Measurements from ENCODE around the gene ACOX2. TPM values are rescaled to one million over a fixed set of nuclear protein-coding genes. Genes with fewer than 3 reads are reported as not detected.
A peak's percentile ranks its signal among the peaks of the same experiment; 100 is the strongest.

The ACOX2 gene
- total and polyA plus RNA-seq, 2 of the 13 experiments (the other 11 are each of a cell fraction or from before 2014, with no cell fraction given): 42.6 to 98.5 TPM

DNA sequence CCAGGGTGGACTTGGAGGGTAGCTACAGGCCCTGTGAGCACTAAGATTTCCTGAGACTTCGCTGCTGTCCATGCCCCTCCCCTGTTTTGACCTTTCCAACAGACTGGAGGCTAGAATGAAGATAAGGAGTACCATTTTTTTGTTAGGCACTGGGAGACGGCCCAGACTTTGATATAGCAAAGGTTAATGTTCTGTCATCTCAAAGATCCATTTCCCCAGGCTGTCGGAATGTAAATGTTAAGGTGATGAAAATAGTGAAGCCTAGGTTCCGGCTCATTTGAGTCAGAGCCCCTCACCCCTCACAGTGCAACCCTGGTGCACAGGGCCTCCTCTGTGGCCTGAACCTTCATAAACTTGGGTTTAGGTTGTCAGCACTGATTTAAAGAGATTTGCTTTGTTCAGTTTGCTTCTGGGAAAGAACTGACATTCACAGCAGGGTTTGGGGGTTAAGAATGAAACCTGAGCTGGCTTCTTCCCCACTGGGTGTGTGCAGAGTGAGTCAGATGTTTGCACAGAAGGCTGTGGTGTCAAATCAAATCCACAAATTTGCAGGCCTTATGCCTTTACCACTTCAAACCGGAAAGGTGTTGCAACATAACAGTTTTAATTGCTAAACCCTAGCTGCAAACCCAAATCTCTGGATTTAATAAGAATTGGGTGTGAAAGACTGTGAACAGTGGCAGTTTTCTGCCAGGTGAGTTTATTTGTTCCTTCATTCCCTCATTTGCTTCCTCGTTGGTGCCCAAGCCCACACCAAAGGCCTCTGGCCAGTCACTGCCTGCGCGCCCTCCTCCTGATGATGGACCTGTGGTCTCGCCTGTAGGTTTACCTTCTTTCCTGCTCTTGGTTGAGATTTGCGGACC is 65.7 kb downstream of the ACOX2 start (continued):
- TF ChIP-seq NFE2 (CRISPR knock-in tag; IDR thresholded peaks at IDR 0.05) (0 out of 2 replicates have a peak, but pooled peaks have one; percentile 5), HES4 (CRISPR knock-in tag; IDR thresholded peaks at IDR 0.05; ENCODE audit: borderline replicate concordance) (no peak), ZNF746 (CRISPR knock-in tag; IDR thresholded peaks at IDR 0.05) (peak; percentile 80), ZC3H13 (CRISPR knock-in tag; IDR thresholded peaks at IDR 0.05) (no peak), ZMYM3 (CRISPR knock-in tag; IDR thresholded peaks at IDR 0.05) (peak; percentile 38), SYNCRIP (IDR thresholded peaks at IDR 0.05; ENCODE audit: insufficient read depth, low read depth, low read length) (no peak), ZNF317 (CRISPR knock-in tag; IDR thresholded peaks at IDR 0.05) (0 out of 2 replicates have a peak, but pooled peaks have one; percentile 24), ZNF430 (CRISPR knock-in tag; IDR thresholded peaks at IDR 0.05) (peak; percentile 54), MTA1 (CRISPR knock-in tag; IDR thresholded peaks at IDR 0.05; ENCODE audit: borderline replicate concordance) (peak; percentile 28; the same call in 1 of the 2 replicates), POLR2AphosphoS5 (IDR thresholded peaks at IDR 0.05; ENCODE audit: low read depth, low read length) (peak; percentile 67), SOX13 (IDR thresholded peaks at IDR 0.05) (peak; percentile 86), SOX13 (CRISPR knock-in tag; conservative IDR thresholded peaks at IDR 0.05 in 1 of 2, IDR thresholded peaks at IDR 0.05 in 1 of 2) (peak in 1 of 2 experiments; percentile 92; a peak in 2 of 4 replicates), NCOA2 (CRISPR knock-in tag; IDR thresholded peaks at IDR 0.05) (peak; percentile 92), MAFF (IDR thresholded peaks at IDR 0.05; ENCODE audit: low read depth, low read length) (0 out of 2 replicates have a peak, but pooled peaks have one; percentile 21), CREB1 (IDR thresholded peaks at IDR 0.05) (0 out of 2 replicates have a peak, but pooled peaks have one; percentile 2), CREB1 (CRISPR knock-in tag; IDR thresholded peaks at IDR 0.05) (peak; percentile 69), ZNF224 (CRISPR knock-in tag; IDR thresholded peaks at IDR 0.05) (peak; percentile 84; the same call in 1 of the 2 replicates)
- TF ChIP-seq, protein P1, sequence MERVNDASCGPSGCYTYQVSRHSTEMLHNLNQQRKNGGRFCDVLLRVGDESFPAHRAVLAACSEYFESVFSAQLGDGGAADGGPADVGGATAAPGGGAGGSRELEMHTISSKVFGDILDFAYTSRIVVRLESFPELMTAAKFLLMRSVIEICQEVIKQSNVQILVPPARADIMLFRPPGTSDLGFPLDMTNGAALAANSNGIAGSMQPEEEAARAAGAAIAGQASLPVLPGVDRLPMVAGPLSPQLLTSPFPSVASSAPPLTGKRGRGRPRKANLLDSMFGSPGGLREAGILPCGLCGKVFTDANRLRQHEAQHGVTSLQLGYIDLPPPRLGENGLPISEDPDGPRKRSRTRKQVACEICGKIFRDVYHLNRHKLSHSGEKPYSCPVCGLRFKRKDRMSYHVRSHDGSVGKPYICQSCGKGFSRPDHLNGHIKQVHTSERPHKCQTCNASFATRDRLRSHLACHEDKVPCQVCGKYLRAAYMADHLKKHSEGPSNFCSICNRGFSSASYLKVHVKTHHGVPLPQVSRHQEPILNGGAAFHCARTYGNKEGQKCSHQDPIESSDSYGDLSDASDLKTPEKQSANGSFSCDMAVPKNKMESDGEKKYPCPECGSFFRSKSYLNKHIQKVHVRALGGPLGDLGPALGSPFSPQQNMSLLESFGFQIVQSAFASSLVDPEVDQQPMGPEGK (CRISPR knock-in tag; IDR thresholded peaks at IDR 0.05): peak; percentile 53; the same call in 1 of the 2 replicates
- TF ChIP-seq, protein P2, sequence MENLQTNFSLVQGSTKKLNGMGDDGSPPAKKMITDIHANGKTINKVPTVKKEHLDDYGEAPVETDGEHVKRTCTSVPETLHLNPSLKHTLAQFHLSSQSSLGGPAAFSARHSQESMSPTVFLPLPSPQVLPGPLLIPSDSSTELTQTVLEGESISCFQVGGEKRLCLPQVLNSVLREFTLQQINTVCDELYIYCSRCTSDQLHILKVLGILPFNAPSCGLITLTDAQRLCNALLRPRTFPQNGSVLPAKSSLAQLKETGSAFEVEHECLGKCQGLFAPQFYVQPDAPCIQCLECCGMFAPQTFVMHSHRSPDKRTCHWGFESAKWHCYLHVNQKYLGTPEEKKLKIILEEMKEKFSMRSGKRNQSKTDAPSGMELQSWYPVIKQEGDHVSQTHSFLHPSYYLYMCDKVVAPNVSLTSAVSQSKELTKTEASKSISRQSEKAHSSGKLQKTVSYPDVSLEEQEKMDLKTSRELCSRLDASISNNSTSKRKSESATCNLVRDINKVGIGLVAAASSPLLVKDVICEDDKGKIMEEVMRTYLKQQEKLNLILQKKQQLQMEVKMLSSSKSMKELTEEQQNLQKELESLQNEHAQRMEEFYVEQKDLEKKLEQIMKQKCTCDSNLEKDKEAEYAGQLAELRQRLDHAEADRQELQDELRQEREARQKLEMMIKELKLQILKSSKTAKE (CRISPR knock-in tag; IDR thresholded peaks at IDR 0.05; ENCODE audit: borderline replicate concordance): peak; percentile 67; the same call in 1 of the 2 replicates
- TF ChIP-seq, protein P3, sequence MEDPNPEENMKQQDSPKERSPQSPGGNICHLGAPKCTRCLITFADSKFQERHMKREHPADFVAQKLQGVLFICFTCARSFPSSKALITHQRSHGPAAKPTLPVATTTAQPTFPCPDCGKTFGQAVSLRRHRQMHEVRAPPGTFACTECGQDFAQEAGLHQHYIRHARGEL (CRISPR knock-in tag; IDR thresholded peaks at IDR 0.05): no peak
- TF ChIP-seq, protein P4, sequence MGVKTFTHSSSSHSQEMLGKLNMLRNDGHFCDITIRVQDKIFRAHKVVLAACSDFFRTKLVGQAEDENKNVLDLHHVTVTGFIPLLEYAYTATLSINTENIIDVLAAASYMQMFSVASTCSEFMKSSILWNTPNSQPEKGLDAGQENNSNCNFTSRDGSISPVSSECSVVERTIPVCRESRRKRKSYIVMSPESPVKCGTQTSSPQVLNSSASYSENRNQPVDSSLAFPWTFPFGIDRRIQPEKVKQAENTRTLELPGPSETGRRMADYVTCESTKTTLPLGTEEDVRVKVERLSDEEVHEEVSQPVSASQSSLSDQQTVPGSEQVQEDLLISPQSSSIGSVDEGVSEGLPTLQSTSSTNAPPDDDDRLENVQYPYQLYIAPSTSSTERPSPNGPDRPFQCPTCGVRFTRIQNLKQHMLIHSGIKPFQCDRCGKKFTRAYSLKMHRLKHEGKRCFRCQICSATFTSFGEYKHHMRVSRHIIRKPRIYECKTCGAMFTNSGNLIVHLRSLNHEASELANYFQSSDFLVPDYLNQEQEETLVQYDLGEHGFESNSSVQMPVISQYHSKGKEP (CRISPR knock-in tag; IDR thresholded peaks at IDR 0.05): no peak
- TF ChIP-seq, protein P5, sequence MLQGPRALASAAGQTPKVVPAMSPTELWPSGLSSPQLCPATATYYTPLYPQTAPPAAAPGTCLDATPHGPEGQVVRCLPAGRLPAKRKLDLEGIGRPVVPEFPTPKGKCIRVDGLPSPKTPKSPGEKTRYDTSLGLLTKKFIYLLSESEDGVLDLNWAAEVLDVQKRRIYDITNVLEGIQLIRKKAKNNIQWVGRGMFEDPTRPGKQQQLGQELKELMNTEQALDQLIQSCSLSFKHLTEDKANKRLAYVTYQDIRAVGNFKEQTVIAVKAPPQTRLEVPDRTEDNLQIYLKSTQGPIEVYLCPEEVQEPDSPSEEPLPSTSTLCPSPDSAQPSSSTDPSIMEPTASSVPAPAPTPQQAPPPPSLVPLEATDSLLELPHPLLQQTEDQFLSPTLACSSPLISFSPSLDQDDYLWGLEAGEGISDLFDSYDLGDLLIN (CRISPR knock-in tag; IDR thresholded peaks at IDR 0.05; ENCODE audit: borderline replicate concordance): no peak
